ENCODE data around the gene RBM44.

GRCh38 chr2:237759176-237759575 is 39.4 kb upstream of the RBM44 start:
- TF ChIP-seq CTCF (IDR thresholded peaks at IDR 0.05; ENCODE audit: low read depth, low read length) (no peak), POLR2A (IDR thresholded peaks at IDR 0.05; ENCODE audit: extremely low read depth, insufficient read length) (no peak)

Measured in NB4 (cell line).